Stimulated activated CD8-positive, alpha-beta memory T cell treated with anti-CD3 and anti-CD28 coated beads, Interleukin-4, amount 100 ng/mL, for 1 hour (primary cell): ENCODE data around the gene CST6.

Source experiments
- DNase-seq, 2 donors: peaks; one replicate each; pipeline ENCODE4 v3.0.0-alpha.2; 2020; ENCODE audit warnings: low read depth in 2 of 2, low spot score in 1 of 2

CST6 gene, protein sequence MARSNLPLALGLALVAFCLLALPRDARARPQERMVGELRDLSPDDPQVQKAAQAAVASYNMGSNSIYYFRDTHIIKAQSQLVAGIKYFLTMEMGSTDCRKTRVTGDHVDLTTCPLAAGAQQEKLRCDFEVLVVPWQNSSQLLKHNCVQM

DNA sequence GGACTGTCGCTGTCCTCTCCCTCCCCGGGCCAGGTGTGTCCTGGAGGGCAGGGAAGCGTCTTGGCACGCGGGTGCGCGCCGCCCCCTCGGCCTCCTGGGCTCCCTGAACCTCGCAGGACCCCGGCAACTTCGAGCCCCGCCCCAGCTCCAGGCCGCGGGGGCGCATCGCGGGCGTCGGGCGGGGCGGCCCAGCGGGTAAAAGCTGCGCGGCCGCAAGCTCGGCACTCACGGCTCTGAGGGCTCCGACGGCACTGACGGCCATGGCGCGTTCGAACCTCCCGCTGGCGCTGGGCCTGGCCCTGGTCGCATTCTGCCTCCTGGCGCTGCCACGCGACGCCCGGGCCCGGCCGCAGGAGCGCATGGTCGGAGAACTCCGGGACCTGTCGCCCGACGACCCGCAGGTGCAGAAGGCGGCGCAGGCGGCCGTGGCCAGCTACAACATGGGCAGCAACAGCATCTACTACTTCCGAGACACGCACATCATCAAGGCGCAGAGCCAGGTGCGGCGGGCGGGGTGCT lies at the start of gene CST6:
Gene CST6 (plus strand): TSS at position 224 of the 519 bp plus-strand sequence. CDS start 37 bp downstream, at position 261.
- no peak for DNase-seq

DNA sequence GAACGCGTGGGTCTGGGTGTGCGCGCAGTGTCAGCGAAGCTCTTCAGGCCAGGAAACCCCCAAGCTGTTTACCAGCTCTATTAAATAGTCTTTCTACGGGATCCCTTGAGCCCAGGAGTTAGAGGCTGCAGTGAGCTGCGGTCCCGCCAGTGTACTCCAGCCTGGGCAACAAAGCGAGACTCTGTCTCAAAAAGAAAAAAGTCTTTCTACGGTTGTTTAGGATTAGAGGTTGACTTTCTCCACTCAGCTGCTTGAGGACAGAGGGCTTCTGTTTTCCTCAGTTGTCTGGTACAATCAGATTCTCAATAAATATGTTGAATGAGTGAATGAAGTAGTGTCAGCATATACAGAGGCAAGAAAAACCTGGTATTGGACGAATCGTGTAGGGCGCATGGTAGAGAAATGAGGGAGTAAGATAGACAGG lies 49.7 kb upstream of the CST6 start:
- no peak for DNase-seq

DNA sequence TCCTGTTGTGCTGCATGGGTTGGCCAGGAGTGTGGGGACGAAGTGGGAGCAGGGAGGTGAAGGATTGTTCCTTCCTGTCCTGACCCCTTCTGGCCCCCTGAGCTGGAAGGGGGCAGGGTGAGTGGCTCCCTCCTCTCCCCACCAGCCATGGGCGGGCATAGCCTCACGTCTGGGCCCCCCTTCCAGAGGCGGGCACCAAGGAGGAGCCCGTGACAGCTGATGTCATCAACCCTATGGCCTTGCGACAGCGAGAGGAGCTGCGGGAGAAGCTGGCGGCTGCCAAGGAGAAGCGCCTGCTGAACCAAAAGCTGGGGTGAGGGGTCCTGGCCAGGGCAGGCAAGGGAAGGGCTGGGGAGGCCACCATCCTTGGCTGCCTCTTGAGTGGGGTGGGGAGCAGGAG lies 46.9 kb upstream of the CST6 start:
- DNase-seq: no peak

DNA sequence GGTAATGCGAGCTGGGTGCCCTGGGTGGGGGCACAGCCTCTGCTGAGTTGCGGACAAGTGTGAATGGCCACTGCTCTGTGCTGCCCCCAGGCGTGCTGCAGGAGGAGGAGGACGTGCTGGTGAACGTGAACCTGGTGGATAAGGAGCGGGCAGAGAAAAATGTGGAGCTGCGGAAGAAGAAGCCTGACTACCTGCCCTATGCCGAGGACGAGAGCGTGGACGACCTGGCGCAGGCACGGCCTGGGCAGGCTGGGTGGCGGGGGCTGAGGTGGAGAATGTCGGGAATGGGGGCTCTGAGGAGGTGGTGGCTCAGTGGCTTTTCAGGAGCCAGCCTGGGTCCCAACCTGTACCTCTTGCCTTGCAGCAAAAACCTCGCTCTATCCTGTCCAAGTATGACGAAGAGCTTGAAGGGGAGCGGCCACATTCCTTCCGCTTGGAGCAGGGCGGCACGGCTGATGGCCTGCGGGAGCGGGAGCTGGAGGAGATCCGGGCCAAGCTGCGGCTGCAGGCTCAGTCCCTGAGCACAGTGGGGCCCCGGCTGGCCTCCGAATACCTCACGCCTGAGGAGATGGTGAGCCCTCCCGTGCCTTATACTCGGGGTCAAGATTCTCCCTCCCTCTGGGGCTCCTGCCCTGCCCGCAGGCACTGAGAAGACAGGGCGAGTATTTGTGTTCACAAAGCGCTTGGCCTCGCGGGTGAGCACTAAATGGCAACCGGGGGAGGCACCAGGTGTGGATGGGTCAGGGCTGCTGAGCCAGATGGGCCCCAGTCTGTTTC lies 45.6 kb upstream of the CST6 start:
- no peak for DNase-seq

DNA sequence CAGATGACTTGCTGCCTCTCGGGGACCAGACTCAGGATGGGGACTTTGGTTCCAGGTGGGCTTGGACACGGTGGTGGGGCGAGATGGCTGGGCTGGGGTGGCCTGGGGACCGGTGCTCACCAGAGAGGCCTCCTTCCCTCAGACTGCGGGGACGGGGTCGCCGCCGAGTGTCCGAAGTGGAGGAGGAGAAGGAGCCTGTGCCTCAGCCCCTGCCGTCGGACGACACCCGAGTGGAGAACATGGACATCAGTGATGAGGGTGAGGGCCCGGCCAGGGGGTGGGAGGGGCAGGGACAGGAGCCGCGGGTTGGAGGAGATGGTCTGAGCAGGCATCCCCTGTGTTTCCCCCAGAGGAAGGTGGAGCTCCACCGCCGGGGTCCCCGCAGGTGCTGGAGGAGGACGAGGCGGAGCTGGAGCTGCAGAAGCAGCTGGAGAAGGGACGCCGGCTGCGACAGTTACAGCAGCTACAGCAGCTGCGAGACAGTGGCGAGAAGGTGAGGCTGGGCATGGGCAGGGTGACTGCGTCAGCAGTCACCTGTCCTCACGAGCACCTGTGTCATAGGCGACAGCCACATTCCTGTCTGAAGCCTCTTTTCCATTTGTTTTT lies 44.4 kb upstream of the CST6 start:
- no peak for DNase-seq

DNA sequence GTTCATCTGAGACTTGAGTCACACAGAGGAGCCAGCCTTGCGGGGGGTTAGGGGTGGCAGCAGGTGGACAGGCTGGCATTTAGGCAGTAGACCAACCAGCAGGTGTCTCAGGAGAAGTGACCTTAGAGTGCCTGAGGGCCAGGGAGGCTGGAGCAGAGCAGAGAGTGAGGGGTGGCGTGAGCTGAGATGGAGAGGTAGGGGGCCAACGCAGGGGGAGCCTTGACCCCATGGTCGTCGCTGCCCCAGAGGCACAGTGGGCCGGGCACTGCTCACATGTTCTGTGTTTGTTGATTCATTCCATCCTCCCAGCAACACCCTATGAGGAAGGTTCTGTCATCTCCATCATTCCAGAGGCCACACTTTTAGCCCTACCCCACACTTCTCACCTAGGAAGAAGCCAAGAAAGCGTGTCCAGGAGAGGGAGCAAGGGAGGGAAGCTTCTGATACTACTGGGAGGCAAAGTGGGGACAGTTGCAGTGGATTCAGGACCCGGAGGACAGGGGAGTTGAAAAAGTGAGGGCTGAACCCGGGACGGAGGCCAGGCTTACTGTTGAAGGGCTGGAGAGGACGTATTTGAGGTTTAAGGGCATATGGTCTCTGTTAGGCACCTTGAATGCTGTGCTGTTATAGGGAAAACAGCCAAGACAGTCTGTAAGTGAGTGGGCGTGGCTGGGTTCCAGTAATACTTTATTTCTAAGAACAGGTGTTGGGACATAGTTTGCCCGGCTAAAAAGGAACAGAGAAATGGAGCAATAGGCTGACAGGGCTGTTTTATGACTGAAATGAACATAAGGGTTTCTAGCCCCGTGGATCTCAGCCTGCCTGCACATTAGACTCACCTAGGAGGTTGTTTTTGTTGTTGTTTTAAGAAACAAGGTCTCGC lies 43.0 kb upstream of the CST6 start:
- no peak for DNase-seq

DNA sequence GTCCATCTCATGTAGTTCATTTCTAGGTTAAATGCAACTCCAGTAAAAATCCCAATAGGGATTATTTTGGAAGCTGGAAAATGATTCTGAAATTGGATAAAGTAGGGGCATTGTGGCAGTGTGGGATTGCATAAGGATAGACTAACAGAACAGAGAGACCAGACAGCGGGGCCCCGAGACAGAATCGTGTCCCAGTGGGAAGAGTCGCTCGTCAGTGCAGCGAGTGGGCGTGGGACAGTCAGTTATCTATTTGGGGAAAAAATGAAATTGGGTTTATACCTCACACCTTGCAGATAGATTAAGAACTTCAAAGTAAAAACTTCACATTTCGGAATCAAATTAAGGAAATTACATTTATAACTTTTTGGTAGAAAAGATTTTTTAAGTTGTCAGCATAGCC lies 39.7 kb upstream of the CST6 start:
- DNase-seq: no peak

DNA sequence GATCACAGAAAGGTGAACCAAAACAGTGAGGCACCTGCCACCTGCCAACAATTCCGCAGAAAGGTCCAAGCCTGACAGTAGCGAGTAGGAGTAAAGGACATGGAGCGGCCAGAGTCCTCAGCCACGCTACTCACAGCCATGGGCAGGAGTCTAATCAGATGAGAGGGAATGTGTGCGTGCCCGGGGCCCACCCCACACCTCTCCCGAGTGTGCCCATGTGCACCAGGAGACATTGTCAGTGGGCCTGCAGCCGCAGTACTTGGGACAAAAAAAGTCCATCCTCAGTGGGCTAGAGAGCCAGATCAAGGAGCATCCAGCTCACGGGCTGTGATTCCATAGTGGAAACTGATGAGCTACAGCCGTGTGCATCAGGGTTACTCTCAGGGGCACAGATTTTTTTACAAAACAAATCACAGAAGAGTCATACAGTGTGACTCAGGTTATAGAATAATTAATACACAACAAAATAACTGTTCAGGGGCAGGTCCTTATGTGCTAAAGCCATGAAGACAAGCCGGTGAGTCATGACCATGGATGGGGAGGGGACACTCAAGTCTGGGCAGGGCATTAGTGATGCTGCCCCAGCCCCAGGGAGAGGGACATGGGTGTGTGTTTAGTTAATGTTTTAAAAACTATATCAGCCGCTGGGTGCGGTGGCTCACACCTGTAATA lies 38.2 kb upstream of the CST6 start:
- no peak for DNase-seq

DNA sequence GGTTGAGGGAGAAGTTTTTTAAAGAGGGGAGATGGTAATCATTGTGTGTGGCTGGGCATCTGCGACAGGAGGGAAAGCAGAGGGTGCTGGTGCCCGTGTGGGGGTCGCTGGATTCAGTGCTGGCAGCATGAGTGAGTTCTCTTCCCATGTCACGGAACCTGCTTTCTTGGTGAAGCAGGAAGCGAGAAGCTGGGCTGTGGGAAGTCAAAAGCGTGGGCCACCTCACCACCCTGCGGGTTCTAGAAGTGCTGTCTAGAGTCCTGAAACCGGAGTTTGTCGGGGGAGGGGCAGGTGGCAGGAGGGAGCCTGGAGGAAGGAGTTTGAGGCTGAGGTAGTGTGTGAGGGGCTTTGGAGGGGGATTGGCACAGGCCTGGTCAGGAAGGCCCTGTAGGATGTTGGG lies 36.0 kb upstream of the CST6 start:
- DNase-seq: no peak

DNA sequence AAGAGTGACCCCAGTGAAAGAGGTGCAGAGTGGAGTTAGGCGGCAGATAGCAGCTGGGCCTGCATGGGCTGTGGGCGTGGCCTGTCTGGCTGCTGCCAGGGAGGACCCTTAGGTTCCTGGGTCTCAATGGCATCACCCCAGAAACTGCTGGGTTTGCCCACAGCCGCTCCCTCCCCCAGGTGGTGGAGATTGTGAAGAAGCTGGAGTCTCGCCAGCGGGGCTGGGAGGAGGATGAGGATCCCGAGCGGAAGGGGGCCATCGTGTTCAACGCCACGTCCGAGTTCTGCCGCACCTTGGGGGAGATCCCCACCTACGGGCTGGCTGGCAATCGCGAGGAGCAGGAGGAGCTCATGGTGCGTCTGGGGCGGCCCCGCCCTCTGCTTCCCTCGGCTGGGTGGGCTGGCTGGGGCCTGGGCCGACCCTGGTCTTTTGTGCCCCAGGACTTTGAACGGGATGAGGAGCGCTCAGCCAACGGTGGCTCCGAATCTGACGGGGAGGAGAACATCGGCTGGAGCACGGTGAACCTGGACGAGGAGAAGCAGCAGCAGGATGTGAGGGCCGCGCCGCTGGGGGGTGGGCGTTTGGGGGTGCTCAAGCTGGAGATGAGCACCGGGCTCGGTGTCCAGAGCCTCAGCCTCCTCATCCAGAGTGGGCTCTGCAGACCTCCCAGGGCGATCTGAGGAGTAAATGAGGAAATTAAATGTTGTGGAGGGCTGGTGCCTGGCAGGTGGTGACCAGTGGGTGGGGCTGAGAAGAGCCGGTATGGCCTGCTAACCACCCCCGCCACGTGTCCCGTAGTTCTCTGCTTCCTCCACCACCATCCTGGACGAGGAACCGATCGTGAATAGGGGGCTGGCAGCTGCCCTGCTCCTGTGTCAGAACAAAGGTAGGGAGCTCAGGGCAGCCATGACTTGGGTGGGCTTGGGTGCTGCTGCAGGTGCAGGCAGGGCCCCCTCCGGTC lies 35.3 kb upstream of the CST6 start:
- DNase-seq: no peak

DNA sequence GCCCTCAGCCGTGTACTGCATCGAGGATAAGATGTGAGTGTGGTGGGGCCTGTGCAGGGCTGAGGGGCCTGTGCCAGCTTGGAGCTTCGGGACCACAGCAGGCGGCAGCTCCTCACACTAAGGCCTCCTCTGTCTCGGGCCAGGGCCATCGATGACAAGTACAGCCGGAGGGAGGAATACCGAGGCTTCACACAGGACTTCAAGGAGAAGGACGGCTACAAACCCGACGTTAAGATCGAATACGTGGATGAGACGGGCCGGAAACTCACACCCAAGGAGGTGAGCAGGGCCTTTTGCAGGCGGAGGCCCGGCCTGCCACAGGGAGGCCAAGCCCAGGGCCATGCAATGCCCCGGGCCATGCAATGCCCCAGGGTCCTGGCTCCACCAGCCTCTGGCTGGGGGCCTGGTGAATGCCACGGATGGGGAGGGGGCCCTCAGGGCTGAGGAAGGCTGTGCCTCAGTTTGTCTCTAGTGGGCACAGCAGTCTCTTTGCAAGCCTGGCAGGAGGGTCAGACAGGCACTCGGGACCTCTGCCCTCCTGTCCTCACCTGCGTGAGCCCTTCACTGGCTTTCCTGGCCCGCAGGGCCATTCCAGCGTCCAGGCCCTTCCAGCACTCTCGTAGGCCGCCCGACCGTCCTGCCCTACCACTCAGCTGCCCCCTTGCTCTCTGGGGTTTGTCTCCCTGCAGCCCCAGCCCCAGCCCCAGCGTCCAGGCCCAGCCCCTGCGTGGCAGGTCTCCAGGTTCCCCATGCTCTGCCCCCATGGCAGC lies 34.0 kb upstream of the CST6 start:
- DNase-seq: no peak

DNA sequence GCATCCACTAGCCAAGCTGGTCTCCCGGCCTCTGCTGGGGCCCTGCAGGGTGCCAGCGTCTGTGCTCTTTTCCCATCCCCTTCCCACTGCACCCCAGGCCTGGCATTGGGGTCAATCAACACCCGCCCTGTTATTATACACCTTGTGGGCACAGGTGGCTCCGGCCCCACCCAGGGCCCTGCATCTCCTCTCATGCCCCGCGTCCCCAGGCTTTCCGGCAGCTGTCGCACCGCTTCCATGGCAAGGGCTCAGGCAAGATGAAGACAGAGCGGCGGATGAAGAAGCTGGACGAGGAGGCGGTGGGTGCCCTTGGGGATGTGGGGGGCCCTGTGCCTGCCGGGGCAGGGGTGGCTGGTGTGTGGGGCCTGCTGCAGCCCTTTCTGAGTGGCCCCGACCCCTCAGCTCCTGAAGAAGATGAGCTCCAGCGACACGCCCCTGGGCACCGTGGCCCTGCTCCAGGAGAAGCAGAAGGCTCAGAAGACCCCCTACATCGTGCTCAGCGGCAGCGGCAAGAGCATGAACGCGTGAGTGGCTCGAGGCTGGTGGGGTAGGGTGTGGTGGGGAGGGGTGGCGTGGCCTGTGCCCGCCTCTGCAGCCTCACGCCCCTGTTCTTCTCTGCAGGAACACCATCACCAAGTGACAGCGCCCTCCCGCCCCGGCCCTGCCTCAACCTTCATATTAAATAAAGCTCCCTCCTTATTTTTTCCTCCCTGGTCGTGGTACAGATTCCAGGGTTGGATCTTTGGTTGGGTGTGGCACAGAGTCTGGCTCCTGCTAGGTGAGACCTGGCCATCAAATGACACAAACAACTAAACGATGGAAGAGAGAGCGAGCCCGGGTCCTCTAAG lies 33.2 kb upstream of the CST6 start:
- DNase-seq: no peak

DNA sequence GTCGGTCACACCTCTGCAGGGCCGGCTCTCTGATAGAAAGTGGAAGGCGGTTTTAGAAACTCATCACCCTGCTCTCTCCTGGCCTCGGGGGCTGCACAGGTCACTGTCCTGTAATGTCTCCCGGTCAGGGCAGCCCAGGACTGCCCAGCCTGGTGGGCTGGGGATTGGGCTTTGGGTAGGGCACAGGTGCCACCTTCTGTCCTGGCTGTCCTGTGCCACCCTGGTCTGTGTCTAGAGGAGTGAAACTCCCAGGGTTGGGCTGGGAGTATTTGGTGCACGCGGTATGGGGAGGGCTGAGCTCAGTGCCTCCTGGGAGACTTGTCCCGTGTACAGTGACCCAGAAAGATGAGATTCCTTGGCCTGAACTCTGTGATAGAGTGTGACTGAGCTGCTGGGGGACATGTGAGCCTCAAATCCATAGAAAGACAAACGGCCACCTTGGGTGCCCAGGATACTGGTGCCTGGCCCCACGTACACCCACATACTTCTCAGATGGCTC lies 32.5 kb upstream of the CST6 start:
- no peak for DNase-seq

DNA sequence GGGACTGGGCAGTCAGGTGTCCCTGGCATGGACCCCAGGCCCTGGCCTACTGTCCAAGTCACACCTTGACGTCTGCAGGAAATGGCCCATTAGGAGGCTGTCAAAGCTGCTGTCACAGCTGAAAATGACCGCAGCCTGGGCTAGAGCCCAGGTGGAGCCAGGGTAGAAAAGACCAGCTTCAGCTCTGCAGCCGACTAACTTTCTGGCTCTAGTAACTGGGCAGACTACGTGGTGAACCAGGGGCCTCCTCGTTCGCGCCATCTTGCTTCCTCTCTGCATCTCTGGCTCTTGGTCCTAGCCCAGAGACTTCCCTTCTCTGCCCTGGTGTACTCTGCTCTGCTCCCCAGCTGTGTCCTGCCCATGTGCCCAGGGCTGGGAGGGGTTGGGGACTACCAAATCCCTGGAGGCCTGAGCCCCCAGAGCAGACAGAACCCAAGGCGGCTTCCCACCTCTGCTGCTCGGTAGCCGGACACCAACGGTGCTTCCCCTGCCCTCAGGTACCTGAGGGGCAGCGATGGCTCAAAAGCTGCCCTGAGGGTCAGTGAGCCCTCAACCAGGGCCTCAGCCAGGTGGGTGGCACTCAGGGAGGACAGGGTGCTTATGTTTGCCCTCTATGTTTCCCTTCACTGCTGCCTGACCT lies 30.6 kb upstream of the CST6 start:
- no peak for DNase-seq

DNA sequence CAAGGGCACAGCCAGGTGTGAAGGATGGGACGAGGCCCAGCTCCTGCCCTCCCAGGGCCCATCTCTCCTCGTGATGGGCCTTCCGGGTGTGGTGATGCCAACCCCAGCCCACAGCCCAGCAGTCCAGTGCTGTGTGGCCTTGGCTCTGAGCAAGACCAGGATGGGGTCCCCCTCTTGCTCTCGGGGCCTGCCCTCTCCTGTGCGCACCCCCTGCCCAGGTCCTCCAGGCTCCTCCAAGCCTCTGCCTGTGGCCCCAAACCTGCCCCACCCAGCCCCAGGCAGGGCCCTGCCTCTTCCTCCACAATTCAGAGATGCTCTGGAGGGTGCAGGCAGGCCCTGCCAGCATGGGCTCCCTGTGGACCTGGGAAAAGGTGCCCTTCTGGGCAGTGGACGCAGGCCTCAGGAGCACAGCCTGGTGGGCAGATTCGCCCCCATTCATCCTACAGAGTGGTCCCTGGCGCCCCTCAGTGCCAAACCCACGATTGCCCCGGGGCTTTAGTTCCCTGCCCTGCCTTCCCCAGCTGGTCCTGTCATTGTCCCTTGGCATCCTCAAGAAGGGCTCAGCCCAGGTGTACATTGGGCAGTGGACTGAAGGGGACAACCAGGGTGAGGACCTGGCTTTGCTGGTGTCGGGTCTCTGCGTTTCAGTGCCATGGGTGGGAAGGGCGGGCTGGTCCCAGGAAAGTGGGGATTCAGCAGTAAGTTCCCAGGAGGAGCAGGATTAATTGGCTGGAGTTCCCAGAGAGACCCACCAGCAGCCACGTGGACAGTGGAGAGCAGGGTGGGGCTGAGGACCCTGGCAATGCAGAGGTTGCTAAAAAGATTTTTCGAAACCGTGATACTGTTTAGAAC lies 29.6 kb upstream of the CST6 start:
- DNase-seq: no peak

DNA sequence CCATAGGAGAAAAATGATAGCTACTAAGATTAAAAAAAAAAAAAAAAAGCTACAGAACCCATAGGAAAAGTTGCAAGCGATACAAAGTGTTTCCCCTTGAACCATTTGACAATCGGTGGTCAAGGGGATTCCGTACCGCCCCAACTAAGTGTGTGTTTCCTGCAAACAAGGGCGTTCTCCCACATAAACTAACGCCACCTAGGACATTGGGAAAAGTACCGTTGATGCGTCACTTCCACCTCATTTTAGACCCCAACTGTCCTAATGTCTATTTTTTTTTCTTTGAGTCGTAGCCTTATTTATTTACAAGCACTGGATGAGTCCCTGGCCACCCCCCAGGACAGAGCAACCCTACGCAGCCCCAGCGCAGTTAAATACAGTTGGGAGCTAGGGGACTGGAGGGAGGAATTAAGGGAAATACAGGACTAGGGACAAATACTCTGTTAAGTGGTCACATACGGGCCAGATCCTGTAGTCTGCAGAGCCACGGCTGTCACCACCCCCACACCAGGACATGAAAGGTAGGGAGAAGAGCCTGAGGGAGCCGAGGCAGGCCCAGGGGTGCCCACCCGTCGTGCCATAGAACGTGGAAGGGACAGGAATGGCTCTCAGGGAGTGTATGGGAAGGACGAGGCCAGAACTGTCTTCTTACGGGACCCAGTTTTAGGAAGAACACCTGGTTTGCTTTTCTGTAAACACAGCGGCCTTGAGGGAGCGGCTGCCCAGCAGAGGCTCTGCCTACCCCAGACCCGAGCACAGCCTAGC lies 28.8 kb upstream of the CST6 start:
- DNase-seq: no peak
